Tibial nerve (tissue), 4 donors: ENCODE measurements around the gene TOM1L2. TPM values are rescaled to one million over a fixed set of nuclear protein-coding genes. Genes with fewer than 3 reads are reported as not detected.
"Not testable (repeated sequence)": the region's sequence is repeated elsewhere in the genome, so short reads cannot be mapped to it uniquely, and the experiment has no call there.

Experiments used
- DNase-seq, 2 donors: peaks; one replicate each; pipeline ENCODE4 v3.0.0-alpha.2; 2019; ENCODE audit warnings: low spot score in 2 of 2
- H3K27ac ChIP-seq, 4 donors: fragments of 200-600 bp; sonication (generic) in 3 of 4; one replicate each; pipeline ENCODE4 v1.5.1; 2017 to 2019; ENCODE audit warnings: mild to moderate bottlenecking in 1 of 4
- H3K27me3 ChIP-seq, 2 donors: fragments of 200-600 bp; sonication (generic) in 1 of 2; one replicate each; pipeline versions ENCODE4 v1.5.1 to v1.6.0; 2017 to 2019
- H3K36me3 ChIP-seq, 3 donors: fragments of 200-600 bp; sonication (generic); one replicate each; pipeline ENCODE4 v1.5.1; 2018 to 2019
- H3K4me1 ChIP-seq, 4 donors: fragments of 200-600 bp; sonication (generic) in 3 of 4; one replicate each; pipeline ENCODE4 v1.5.1; 2017 to 2019
- H3K4me3 ChIP-seq, 4 donors: fragments of 200-600 bp; sonication (generic) in 3 of 4; one replicate each; pipeline ENCODE4 v1.5.1; 2017 to 2019; ENCODE audit warnings: mild to moderate bottlenecking in 1 of 4, moderate library complexity in 1 of 4
- H3K9me3 ChIP-seq, 4 donors: fragments of 200-600 bp; sonication (generic) in 3 of 4; one replicate each; pipeline ENCODE4 v1.5.1; 2017 to 2019
- EP300 ChIP-seq, 2 donors: sonication (generic); formaldehyde crosslinking; IDR thresholded peaks; one replicate each; pipeline ENCODE4 v1.6.1; 2017; ENCODE audit warnings: antibody characterized with exemption in 2 of 2, mild to moderate bottlenecking in 1 of 2
- POLR2A ChIP-seq, 2 donors: fragments of 450-650 bp; IDR thresholded peaks; one replicate each; pipeline ENCODE4 v1.6.1; 2017; ENCODE audit warnings: antibody characterized with exemption in 2 of 2, mild to moderate bottlenecking in 2 of 2, moderate library complexity in 2 of 2
- WGBS, 2 donors: methylation state at CpG; one replicate each; pipeline ENCODE4 v1.1.5; 2018; 5-methylcytosine and 5-hydroxymethylcytosine counted together
- total RNA-seq, 4 donors: library from RNA; depleted of rRNA; stranded (reverse); fragments of >200 nt; gene quantifications; one replicate each; pipeline ENCODE4 v1.1.0, GENCODE V29; 2016
- TF ChIP-seq, protein P1 (sequence below), 5 experiments: fragments of 200-600 bp in 3 of 5; fragments of 450-650 bp in 2 of 5; sonication (generic) in 3 of 5; IDR thresholded peaks; one replicate each; pipeline ENCODE4 v1.5.1; 2016 to 2019; ENCODE audit warnings: antibody characterized with exemption in 5 of 5, mild to moderate bottlenecking in 3 of 5, moderate library complexity in 2 of 5

The TOM1L2 gene
- total RNA-seq, 4 donors from 2014 or later = 83.4 to 109 (median 96.8) TPM

DNA sequence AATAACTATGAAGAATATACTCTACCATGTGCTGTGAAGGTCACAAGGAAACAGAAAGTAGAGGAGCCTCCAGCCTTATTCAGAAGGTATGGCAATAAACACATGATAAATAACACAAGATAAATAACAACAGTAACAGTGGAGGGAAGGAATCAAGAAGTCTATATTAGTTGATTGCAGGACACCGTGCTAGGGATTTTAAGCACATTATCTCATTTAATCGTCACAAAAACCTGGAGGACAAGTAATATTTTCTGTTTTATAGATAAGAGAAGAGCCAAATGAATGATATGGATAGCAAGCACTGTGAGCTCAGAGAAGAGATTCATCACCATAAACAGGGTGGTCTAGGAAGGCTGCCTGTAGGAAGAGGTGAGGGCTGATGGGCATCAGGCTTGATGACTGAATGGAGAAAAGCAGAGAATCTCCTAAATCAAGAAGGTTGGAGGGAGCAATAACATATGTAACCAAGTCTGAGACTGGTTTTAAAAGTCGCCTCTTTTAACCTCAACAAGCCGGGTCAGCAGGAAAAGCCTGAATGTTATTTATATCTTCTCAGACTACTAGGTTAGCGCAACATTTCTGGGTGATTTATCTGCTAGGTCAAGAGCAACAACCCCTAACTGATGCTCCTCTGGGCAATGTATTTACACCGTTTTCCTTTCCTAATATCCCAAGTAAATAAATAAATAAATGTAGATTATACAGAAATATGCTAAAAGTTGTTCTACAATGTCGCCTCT lies 8.3 kb downstream of the TOM1L2 start:
- TF ChIP-seq EP300 (IDR thresholded peaks at IDR 0.05) = no peak
- Histone ChIP-seq H3K9me3 (no peaks in the 10 kb centered on the region), H3K27ac (peak overlapping the region in 2 of 4 donors; percentile 26 to 51), H3K36me3 (no peaks in the 10 kb centered on the region), H3K4me3 (no peak overlapping the region), H3K27me3 (no peaks in the 10 kb centered on the region), H3K4me1 (peaks cover 0 to 80% (median 25%) of the 10 kb centered on the region in 4 donors)
- 75 to 82% methylated on average over 7 of the region's 7 CpGs for WGBS, 2 donors
- no peak for DNase-seq

DNA sequence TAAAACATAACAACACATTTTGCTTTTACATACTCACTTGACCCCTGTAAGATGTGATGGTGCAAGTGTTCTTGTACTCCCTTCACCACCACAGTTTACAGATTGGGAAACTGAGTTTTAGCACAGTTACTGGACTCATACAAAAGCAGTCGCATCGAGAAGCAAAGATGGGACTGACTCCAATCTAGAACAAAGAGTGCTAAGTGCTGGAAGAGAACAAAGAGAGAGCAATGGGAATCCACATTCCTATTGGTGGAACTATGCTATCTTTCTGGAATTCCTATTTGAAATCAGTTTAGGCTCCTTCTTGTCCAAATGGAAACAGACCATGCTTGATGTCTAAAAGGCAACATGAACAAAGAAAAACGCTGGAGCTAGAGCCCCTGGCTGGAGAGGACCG lies 9.1 kb downstream of the TOM1L2 start:
- DNase-seq = no peak
- Histone ChIP-seq H3K4me3 (no peak overlapping the region), H3K4me1 (peaks cover 0 to 81% (median 32%) of the 10 kb centered on the region in 4 donors), H3K36me3 (no peaks in the 10 kb centered on the region), H3K27ac (peak overlapping the region in 2 of 4 donors; percentile 26 to 51), H3K27me3 (no peaks in the 10 kb centered on the region), H3K9me3 (no peaks in the 10 kb centered on the region)
- TF ChIP-seq POLR2A (IDR thresholded peaks at IDR 0.05) = no peak
- WGBS, 2 donors = 45 to 51% methylated on average over 4 of the region's 4 CpGs

DNA sequence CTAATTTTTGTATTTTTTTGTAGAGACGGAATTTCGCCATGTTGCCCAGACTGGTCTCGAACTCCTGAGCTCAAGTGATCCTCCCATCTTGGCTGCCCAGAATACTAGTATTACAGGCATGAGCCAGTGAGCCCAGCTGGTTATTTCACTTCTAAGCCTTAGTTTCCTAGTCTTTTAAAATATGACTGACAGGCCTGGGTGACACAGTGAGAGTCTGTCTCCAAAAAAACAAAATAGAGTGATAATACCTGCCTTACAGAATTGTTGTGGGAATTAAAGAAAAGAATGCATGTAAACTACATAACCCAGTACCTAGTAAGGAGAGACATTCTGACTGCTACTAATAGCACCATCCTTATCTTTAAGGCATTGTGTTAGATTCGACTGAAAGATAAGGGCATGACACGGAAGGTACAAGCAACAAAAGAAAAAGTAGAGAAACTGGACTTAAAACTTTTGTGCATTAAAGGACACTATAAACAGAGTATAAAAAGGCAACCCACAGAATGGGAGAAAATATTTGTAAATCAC lies 11.6 kb downstream of the TOM1L2 start:
- Histone ChIP-seq H3K4me1 (peaks cover 0 to 75% (median 47%) of the 10 kb centered on the region in 4 donors), H3K27ac (peak overlapping the region in 3 of 4 donors; percentile 52 to 88 (median 73)), H3K36me3 (peaks cover 0 to 2% (median 0%) of the 10 kb centered on the region in 3 donors), H3K4me3 (no peak overlapping the region), H3K27me3 (no peaks in the 10 kb centered on the region), H3K9me3 (no peaks in the 10 kb centered on the region)
- 77 to 83% methylated on average over 5 of the region's 5 CpGs for WGBS, 2 donors
- TF ChIP-seq POLR2A (IDR thresholded peaks at IDR 0.05) = no peak
- DNase-seq = no peak

DNA sequence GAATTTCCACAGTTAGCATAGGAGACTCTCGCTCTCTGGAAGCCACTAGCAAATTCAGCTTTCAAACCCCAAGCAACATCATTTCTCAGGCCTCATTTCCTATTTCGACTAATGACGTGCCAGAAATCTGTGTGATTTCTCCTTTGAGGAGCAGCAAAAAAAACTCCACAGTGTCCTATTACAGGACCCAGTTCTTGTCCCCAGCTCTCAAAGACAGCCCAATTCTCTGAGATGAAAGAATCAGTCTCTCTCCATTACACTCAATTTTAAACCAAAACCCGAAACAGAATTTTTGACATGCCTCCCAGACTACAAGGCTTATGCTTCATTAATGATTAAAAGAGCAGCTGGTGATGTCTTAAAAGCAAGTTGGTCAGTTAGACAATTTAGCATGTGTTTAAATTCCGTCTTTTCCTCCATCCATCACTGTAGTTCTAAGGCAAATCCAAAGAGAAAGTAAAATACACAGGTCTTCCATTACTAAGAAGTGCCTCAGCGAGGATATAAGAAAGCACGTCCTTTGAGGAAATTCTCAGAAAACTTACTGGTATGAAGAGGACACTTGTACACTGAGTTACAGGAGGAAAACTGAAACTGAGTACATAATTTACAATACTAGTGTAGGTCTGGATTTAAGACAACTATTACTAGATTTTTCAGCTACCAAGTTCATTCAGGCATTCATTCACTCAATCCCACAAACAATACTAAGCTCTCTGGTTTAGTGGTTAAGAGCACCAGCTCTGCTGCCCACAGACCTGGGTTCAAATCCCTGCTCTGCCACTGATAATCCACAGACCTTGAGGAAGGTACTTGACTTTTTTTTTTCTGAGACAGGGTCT lies 12.5 kb downstream of the TOM1L2 start:
- Histone ChIP-seq H3K27ac (peak overlapping the region; percentile 48 to 88 (median 62)), H3K4me1 (peaks cover 0 to 67% (median 43%) of the 10 kb centered on the region in 4 donors), H3K36me3 (peaks cover 0 to 8% (median 0%) of the 10 kb centered on the region in 3 donors), H3K27me3 (no peaks in the 10 kb centered on the region), H3K4me3 (peak overlapping the region in 2 of 4 donors; percentile 20 to 23), H3K9me3 (no peaks in the 10 kb centered on the region)
- 13 to 15% methylated on average over 7 of the region's 7 CpGs for WGBS, 2 donors
- TF ChIP-seq POLR2A (IDR thresholded peaks at IDR 0.05) (no peak), EP300 (IDR thresholded peaks at IDR 0.05) (no peak)
- TF ChIP-seq, protein P1, sequence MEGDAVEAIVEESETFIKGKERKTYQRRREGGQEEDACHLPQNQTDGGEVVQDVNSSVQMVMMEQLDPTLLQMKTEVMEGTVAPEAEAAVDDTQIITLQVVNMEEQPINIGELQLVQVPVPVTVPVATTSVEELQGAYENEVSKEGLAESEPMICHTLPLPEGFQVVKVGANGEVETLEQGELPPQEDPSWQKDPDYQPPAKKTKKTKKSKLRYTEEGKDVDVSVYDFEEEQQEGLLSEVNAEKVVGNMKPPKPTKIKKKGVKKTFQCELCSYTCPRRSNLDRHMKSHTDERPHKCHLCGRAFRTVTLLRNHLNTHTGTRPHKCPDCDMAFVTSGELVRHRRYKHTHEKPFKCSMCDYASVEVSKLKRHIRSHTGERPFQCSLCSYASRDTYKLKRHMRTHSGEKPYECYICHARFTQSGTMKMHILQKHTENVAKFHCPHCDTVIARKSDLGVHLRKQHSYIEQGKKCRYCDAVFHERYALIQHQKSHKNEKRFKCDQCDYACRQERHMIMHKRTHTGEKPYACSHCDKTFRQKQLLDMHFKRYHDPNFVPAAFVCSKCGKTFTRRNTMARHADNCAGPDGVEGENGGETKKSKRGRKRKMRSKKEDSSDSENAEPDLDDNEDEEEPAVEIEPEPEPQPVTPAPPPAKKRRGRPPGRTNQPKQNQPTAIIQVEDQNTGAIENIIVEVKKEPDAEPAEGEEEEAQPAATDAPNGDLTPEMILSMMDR (IDR thresholded peaks at IDR 0.05) = no peak
- DNase-seq = no peak

DNA sequence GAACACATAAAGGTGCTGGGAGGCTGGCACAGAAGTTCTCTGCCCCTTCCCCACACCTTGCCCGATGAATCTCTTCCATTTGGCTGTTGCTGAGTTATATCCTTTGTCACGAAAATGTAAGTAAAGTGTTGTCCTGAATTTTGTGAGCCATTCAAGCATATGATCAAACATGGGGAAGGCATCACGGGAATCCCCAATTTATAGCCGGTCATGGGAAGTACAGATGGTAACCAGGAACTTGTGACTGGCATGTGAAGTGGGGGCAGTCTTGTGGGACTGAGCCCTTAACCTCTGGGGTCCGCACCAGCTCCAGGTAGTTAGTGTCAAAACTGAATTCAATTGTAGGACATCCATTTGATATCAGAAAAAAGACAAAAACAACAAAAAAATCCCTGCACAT lies 13.2 kb downstream of the TOM1L2 start:
- DNase-seq = no peak
- WGBS, 2 donors = 60 to 63% methylated on average over 3 to 5 of the region's 5 CpGs
- H3K4me1 ChIP-seq = peaks cover 0 to 63% (median 40%) of the 10 kb centered on the region in 4 donors

DNA sequence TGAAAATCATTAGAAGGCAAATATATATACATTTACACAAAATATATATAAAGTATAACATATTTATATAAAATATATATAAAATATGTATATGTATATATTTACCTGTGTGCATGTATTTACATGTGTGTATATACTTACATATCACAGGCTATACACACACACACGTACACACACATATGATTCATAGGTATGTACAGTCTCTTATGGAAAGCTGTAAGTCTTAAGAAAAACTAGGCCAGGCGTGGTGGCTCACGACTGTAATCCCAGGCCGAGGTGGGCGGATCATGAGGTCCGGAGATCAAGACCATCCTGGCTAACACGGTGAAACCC lies 14.7 kb downstream of the TOM1L2 start:
- TF ChIP-seq POLR2A (IDR thresholded peaks at IDR 0.05) (no peak), EP300 (IDR thresholded peaks at IDR 0.05) (no peak)
- TF ChIP-seq, protein P1 (IDR thresholded peaks at IDR 0.05) = no peak
- WGBS, 2 donors = 82 to 87% methylated on average over 7 of the region's 7 CpGs
- peak overlapping the region in 3 of 4 donors; percentile 52 to 88 (median 73) for H3K27ac ChIP-seq
- no peak for DNase-seq
- peaks cover 0 to 8% (median 0%) of the 10 kb centered on the region in 3 donors for H3K36me3 ChIP-seq
- H3K4me3 ChIP-seq = no peak overlapping the region
- H3K4me1 ChIP-seq = peaks cover 0 to 66% (median 33%) of the 10 kb centered on the region in 4 donors
- no peaks in the 10 kb centered on the region for H3K9me3 ChIP-seq
- no peaks in the 10 kb centered on the region for H3K27me3 ChIP-seq

More for the DNA sequence above, 13.2 kb downstream of the TOM1L2 start:
- H3K4me3 ChIP-seq = no peak overlapping the region
- TF ChIP-seq, protein P1 (IDR thresholded peaks at IDR 0.05) = no peak
- no peak for TF ChIP-seq POLR2A (IDR thresholded peaks at IDR 0.05)
- TF ChIP-seq EP300 (IDR thresholded peaks at IDR 0.05) = no peak
- H3K27ac ChIP-seq = peak overlapping the region; percentile 48 to 88 (median 62)
- no peaks in the 10 kb centered on the region for H3K27me3 ChIP-seq
- peaks cover 0 to 8% (median 0%) of the 10 kb centered on the region in 3 donors for H3K36me3 ChIP-seq
- H3K9me3 ChIP-seq = no peaks in the 10 kb centered on the region

DNA sequence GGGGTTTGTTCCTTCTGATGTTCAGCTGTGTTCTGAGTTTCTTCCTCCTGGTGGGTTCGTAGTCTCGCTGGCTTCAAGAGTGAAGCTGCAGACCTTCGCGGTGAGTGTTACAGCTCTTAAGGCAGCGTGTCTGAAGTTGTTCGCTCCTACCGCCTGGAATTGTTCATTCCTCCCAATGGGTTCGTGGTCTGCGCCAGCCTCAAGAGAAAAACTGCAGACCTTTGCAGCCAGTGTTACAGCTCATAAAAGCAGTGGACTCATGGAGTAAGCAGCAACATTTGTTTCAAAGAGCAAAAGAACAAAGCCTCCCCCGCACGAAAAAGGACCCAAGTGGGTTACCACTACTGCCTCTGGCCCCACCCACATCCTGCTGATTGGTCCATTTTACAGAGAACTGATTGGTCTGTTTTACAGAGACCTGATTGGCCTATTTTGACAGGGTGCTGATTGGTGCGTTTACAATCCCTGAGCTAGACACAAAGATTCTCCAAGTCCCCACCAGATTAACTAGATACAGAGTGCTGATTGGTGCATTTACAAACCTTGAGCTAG lies 16.3 kb downstream of the TOM1L2 start:
- not testable (repeated sequence) for H3K9me3 ChIP-seq, H3K4me3 ChIP-seq, H3K36me3 ChIP-seq, DNase-seq, H3K27me3 ChIP-seq
- Histone ChIP-seq H3K4me1 (peaks cover 0 to 77% (median 36%) of the 10 kb centered on the region in 4 donors), H3K27ac (peak overlapping the region in 1 of 4 donors; percentile 22)
- WGBS, 2 donors = 93% methylated on average over 11 to 12 of the region's 12 CpGs
